Stimulated activated CD8-positive, alpha-beta memory T cell treated with anti-CD3 and anti-CD28 coated beads, Interleukin-4, amount 100 ng/mL, for 48 hours (primary cell): Measurements from ENCODE around the gene LDLRAD4.

Source experiments
- DNase-seq: peaks from one replicate; pipeline ENCODE4 v3.0.0-alpha.2; 2020

LDLRAD4 gene

DNA sequence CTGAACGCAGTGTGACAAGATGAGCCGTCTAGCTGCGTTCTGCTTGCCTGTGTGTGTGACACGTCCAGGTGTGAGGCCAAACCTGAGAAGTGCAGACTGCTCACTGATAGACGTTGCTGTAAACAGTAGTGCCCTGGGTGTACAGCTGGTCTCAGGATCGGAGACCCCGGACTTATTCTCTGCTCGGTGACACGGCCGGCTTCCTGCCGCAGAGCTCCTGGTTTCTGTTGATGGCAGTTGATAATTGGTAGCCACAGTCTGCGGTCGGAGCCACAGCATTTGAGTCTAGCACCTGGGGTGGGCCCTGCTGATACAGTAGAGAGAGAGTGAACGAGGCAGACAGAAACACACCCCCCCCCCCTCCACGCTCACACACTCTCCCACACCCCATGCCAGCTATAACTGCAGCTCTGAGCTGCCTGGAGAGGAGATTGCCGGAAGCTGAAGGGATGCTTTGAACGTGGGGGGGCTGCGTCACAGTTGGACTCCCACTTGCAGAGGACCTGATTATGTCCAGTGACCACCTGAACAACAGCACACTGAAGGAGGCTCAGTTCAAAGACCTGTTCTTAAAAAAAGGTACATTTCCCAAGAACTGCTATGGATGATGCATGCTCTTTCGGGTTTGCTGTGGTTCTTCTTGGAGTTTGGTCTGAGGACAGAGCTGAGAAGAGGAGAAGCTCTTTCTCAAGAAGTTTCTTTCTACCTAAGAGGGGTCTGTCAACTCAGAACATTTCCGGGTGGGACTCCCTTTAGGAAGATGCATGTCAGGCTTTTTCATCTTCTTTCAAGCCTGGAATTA lies 393.8 kb downstream of the LDLRAD4 start:
- DNase-seq, result peak; percentile 84

DNA sequence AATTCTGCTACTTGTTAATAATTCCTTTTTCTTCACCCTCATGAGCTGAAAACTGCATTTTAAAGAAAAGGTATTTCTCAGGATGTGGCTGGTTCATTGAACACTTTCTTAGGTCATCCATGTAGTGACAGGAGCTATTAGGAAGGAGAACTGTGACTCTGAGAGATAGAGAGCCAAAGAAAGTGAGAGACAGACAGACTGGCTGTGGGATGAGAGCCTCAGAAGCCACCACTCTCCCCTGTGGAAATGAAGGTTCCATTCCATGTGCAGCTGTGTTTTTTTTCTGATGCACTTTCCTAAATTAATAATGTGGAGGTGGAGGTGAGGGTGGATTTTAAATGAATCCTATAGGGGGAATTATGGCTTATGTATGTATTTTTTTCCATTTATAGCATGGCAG lies 394.5 kb downstream of the LDLRAD4 start:
- DNase-seq, result no peak

DNA sequence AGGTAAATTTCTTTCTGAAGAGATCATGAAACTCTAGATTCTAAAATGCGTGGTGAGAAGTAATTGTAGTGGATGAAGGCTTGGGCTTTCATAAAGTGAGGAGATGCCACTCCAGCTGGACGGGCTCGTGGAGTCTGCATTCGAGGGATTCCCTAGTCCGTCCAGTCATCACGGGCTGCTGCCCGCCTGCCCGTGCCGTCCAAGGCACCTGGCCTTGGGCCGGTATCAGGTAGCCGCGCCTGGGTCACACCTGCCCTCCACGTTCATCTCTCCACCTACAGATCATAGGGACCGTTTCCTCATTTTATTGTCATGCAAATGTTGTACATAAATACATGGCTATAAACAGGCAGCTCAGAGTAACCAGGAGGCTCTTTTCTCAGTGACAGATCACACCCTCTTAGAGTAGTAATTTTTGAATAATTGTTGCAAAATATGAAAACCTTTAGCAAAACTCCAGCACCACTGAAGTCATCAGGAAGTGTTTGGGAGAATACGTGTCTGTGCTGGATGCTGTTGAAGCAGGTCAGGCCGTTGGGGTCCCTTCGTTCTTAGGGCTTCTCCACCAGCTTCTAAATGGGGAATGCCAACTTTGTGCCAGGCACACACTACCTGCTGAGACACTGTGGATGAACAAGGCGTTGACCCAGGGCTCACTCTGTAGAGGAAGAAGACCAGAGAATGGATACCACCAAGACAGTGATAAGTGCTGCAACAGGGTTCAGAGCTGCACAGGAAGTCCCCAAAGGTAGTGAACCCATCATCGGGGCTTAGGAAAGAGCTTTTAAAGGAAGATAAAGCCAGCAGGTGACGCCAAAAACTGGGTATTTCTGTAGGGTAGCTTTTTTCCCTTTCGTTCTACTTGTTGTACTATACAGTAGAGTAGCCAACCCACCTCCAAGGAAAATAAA lies 395.3 kb downstream of the LDLRAD4 start:
- DNase-seq, result no peak

DNA sequence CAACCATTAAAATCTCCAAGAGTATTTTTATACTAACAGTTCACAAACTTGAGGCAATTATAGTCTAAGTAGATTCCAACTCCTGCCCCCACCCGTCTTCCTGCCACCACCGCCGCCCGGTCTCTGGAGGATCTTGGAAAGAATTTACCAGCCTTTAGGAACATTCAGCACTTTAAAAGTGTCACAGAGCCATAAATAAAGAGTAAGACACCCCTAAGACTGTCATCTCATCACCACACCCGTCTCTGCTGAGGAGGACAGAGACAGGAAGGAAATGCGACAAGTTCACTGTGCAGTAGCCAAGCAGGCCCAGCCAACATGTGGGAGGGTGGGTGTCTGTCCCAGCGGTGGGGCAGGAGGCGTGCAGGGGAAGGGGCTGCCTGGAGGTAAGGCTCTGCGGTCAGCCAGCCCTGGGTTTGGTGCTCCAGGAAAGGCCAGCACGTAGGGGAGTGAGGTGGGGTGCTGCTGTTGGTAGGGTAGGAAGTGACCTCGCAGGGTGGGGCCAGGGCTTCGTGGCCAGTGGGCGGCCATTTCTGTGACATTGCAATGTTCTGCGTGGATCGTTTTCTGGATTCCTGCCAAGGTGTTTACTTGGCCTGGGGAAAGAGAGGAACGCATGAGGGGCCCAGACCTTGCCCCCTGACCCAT lies 396.2 kb downstream of the LDLRAD4 start:
- peak; percentile 66 for DNase-seq

DNA sequence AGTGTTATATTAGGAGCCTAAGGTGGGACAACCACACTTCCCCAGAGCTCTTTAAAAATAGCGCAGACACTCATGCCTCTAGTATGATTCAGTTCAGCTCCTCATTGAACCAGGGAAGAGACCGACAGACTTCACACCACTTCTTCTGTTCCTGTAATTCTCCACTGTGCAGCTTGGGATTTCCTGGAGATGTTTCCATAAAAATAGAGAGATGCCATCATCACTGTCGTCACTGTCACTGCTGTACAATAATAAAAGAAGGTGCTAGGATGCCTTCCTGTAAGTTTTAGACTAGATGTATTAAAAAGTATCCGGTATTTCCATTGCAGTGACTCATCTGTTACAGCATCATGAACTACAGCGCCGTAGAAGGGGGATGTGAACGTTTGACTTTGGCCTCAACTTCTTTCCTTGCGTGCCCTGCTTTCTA lies 396.9 kb downstream of the LDLRAD4 start:
- no peak for DNase-seq

DNA sequence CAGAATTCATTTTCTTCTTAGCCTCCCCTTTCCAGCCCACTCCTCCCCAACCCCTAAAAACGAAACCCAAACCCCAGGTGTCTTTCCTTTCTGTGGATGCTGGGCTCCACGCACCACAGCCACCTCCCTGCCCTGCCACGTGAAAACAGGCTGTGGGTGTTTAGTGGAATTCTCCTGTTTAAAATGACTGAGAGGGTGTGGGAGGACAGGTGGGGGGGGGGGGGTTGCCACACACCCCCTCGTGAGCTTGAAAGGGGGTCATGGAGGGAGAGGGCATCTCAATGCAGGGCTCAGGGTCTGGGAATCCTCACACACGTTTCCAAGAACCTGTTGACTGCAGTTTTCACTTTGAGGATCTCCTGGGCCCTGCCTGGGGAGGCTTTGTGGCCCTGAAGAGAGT lies 397.5 kb downstream of the LDLRAD4 start:
- peak; percentile 52 for DNase-seq

DNA sequence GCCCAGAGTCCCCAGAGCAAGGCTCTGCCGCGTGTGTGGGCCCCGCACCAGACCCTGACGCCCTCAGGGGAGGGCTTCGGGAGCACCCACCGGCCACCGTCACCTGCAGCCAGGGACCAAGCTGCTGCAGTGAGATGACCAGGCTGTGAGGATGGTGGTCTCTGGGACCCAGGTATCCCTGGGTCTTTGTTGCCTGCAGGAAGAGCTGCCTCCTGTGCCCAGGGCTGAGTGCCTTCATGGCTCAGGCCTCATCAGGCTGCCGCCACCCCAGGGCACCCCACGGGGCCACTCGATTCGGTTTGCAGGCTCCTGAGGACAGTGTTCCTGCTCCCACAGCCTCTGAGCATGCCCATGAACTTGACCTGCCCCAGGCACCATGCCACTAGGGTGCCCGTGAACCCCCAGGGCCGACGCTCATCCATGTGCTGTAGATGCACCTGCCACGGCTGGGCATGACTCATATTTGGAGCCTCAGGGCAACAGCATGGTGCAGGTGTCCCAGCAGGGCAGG lies 398.0 kb downstream of the LDLRAD4 start:
- no peak for DNase-seq

DNA sequence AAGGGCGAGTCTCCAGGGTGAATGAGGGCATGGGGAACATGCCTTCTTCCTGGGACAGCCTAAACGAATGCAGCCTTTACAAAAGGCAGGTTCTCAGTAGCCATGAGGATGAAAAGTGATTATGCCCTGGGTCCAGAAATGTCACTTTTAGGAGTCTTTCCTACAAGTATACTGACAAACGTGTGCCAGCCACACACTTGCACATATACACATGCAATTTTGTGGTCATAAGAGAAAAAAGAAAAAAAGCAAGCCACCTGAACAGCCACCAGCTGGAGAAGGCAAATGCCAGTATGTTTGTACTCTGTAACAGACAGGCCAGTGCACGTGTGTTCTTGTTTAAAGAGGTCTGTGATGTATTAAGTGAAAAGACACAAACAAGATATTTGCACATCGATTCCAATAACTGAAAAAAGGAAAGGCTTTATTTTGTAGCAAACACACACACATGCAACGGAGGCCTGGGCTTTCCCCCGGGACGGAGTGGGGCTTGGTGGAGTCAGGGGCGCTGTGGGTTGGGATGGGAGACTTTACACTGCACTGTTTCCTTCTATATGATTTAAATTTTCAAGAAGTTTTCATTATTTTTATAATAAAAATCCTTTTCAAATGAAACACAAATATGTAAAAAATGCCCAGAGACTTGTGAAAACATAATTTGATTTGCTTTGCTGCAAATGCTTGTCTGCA lies 399.4 kb downstream of the LDLRAD4 start:
- no peak for DNase-seq

DNA sequence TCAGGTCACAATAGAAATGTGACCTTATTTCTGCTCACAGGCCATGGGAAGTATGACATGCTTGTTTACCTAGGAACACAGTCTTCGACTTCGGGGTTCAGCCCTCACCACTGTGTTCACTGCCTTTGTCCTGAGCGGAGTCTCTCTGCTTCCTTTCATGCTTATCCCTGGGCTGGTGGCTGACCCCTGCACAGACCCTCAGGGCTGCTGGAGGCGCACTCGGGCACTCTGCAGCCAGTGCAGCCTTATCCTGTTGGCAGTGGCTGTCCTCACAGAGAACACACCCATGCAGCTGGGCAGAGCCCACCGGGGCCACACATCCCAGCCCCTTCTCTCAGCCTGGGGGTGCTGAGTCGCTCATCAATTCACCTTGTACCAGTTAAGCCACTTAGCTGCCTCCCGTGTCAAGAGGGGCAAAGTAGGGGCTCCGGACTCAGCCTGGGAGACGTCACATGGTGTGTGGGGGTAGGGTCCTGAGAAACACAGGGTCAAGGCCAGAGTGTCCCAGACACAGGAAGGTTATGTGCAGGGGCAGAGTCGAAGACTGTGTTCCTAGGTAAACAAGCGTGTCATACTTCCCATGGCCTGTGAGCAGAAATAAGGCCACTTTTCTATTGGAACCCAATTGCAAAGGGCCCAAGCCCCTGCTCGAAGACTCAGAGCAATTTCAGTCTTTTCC lies 400.3 kb downstream of the LDLRAD4 start:
- DNase-seq, result no peak

DNA sequence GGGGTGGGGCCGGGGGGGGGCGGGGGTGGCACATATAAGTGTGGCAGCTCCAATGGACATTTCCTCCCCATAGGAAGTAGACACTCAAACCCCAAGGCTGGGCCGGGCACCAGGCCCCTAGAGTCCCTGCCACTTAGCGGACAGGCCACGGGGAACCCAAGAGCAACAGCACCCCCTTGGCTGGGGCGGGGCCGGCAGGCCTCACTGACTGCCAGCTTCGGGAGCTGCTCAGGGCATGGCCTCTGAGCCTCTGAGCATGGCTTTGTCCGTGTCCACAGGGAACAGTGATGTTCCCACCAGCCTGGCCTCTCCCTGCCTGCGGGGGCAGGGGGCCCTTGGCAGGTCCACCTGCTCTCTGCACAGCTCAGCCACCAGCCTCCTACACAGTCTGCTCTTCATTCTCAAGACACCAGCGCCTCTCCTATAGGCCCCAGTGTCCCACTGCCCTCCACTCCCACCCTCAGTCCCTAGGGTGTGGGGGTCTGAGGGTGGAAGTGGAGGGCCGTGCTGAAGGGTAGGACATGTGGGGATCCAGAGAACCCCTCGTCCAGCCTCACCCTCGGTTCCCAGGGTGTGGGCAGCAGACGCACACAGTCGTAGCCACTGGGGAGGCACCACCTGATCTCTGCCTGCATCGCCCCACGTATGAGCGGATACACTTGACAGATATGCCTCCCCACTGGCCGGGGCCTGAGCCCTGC lies 401.1 kb downstream of the LDLRAD4 start:
- no peak for DNase-seq

DNA sequence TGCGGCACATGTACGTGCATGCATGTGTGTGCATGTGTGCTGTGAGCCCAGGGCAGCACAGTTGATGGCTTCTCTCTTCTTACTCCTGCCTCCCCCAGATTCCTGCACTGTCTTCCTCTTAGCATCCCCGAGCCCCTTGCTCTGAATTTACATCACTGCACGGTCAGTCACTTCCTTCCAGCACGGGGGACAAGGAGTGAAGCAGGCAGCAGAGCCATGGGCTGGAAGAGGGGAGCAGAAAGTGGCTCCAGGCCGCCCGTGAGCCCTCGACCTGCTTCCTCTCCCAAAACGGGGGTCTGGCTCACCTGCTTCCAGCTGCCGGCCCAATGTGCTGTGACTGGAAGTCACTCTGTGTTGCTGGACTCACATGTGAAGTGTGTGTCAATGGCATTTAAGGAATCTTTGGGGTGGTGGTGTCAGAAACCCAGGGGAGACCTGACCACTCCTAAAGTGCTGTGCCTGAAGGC lies 401.7 kb downstream of the LDLRAD4 start:
- DNase-seq, result no peak

DNA sequence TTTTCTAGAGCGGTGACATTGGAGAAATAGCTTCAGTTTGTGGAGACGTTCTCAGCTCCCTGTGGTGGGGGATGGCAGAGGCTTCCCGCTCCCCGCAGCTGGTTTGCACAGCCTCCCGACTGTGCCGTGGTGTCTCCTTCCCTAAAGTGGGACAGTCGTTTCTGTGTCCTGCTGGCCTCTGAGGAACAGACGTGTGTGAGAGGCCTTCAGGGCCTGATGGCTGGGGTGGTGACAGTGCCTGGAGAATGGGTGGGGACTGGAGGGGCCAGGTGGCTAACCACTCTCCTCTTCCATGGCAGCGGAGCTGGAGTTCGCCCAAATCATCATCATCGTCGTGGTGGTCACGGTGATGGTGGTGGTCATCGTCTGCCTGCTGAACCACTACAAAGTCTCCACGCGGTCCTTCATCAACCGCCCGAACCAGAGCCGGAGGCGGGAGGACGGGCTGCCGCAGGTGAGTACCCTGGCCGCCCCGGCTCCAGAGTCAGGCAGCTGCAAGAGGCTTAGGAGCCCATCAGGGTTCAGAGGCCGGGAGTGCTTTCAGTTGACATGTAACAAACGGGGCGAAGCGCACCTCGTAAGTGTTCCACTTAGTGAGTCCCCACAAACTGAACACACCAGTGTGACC lies 402.4 kb downstream of the LDLRAD4 start:
- no peak for DNase-seq

DNA sequence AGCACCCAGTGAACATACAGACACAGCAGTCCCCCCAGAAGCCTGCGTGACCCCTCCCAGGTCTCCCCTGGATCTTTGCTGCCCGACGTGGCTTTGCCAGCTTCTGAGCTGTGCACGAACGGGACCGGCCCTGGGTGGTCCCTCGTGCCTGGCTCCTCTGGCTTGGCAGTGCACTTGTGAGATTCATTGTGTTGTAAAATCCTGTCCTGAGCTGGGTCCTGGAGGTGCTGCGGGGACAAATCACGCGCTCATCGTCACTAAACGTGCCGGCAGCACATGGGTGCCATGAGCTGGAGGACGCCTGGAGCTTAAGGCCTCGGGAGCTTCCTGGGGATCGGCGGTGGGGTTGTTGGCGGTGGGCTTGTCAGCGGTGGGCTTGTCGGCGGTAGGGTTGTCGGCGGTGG lies 402.9 kb downstream of the LDLRAD4 start:
- DNase-seq, result no peak

DNA sequence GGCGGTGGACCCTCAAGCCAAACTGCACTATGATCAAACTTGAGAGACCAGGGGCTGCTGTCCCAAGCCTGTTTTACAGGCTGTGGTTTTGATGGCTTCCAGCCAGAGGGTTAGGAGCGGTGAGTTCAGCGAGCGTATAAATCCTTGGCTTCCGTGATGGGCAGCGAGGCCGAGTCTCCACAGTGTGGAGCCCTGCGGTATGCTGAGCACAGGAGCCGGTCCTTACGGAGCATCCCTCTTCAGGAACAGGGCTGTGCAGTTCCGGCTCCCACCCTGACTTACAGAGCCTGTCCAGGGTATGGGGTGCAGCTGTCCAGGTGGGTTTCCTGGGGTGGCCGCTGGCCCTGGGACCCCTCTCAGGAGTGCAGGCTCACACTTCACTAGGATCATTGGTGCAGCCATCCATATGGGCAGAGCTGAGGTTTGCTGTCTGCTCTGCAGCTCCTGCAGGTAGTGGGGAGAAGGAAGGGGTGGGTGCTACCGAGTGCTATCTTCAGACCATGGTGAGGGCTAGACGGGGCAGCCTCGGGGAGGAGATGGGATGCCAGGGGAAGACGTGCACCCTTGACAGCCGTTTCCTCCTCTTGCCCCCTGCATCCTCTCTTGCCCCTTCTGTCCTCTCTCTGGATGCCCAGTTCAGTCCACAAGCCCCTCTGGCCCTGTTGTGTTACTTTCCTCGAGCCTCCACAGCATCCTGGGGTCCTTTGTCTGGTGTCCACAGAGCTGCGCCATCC lies 403.5 kb downstream of the LDLRAD4 start:
- DNase-seq, result no peak

DNA sequence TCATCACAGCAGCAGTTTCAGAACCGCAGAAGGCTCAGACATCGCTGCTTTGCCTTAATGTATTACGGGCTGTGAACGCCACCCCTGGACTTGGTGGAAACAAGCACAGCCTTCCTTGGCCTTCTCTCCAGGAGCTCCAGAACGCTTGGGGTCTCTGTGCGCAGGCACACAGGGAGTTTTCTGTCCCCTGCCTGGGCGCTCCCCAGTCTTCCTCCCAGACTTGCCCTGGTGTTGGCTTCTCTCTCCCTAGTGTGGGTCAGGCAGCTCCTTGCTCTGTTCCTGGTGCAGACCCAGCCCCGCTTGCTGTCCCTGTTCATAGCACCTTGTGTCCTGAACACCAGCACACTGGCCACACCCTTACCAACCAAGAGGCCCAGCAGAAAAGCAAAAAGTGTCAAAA lies 404.2 kb downstream of the LDLRAD4 start:
- DNase-seq, result no peak

DNA sequence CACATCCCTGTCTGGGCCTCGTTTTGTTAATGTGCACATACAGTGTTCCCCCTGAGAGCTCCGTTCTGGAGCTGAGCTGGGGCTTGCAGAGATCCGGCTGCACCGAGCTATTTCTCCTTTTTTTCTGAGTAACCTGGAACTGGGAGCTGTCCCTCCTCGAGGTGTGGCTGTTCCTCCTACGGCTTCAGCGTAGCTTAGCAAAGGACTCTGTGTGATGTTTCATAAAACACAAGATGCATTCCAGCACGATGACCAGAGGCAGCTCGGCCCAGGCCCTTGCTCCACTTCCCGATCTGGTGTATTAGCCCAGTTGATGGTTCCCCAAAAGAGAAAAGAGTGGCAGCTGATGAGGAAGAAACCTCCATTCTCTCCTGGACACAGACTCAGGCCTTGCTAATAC lies 404.8 kb downstream of the LDLRAD4 start:
- no peak for DNase-seq

DNA sequence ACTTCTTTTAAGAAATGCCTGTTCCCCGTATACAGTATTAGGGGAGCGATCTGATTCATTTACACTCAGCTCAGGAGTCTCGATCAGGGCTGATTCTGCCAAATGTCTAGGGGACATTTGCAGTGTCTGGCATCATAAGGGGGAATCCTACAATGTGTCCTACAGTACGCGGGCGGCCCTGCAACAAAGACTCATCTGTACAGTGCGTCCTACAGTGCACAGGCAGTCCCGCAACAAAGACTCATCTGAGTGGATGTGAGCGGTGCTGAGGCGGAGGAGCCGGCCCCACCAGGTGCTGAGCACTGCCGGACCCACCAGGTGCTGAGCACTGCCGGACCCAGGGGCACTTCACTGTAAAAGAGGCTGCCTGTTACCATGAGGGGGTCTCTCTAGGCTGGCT lies 405.3 kb downstream of the LDLRAD4 start:
- DNase-seq, result no peak

DNA sequence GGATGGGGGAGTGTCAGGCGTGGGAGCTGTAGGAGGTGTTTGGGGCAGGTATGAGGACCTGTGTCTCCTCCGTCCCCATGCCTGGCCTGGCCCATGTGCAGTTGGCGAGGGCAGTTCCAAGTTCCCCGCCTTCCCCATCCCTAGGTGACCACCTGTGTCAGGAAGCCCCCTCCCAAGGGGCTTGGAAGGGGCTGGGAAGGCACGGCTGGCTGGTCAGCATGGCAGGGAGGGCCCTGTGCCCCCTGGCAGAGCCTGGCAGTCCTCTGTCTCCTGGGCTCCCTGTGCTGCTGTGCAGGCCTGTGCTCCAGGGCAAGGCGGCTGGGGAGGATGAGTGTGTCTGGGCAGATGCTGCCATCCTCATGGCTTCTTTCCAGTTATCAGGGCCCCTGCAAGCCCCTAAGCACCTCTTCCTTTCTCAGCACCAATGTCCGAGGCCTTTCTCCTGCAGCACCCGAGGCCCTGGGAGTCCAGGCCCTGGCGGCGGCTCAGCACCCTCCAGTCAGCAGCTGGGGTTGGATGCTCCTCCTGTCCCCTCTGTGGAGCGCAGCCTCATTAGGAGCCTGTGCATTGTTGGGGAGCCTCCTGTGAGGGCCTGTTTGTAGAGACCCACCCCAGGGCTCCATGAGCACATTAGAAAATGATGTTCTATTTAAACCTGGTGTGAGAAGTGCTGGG lies 406.1 kb downstream of the LDLRAD4 start:
- DNase-seq, result no peak

DNA sequence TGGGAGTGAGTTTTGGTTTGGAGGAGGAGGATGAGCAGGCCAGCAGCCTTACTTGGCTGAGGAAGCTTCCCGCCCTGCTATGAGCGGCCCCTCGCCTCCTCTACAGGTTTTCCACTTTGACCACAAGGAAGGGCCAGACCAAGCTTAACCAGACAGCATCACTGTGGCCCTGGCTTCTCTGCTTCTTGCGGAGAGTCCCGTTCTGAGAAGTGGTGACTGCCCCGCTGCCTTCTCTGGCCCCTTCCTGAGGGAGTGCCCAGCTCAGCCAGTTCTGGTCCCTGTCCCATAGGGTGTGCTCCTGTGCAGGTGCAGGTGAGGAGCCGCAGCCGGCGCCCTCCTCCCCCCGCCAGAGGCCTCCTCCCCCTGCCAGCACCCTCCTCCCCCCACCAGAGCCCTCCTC lies 406.8 kb downstream of the LDLRAD4 start:
- no peak for DNase-seq
